Kidney capillary endothelial cell (primary cell): ENCODE data around the gene SFMBT2.
A peak's percentile ranks its signal among the peaks of the same experiment; 100 is the strongest.
"Not testable (repeated sequence)": the region's sequence is repeated elsewhere in the genome, so short reads cannot be mapped to it uniquely, and the experiment has no call there.

ENCODE experiments used
- DNase-seq: peaks from one replicate; pipeline ENCODE4 v3.0.0-alpha.2; 2018; ENCODE audit warnings: low spot score

Gene SFMBT2

DNA sequence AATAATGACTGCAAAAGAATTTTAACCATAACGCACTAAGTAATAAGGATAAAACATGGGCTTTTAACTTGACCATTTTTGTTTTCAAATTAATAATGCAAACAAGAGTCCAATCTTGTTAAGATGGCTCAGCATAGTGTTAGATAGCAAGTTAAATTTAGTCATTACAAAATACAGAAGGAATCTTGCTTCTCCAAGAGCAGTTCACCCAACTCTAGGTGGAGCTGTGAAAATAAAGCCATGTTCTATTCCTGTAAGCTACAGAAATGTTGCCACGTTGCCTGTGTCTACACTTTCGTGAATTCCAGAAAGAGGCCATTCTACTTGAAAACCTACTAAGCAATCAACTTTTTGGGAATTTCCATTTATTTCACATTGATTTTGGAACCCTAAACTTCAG is 191.9 kb downstream of the SFMBT2 start:
- no peak for DNase-seq

DNA sequence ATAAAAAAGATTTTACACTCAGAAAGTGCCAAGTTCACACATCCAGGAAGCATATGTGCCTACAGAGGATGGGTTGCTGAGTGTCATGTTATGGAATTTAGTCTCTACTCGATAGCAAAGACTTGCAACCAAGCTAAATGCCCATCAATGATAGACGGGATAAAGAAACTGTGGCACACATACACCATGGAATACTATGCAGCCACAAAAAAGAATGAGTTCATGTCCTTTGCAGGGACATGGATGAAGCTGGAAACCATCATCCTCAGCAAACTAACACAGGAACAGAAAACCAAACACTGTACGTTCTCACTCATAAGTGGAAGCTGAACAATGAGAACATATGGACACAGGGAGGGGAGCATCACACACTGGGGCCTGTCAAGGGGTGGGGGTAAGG is 198.1 kb downstream of the SFMBT2 start:
- DNase-seq: not testable (repeated sequence)

DNA sequence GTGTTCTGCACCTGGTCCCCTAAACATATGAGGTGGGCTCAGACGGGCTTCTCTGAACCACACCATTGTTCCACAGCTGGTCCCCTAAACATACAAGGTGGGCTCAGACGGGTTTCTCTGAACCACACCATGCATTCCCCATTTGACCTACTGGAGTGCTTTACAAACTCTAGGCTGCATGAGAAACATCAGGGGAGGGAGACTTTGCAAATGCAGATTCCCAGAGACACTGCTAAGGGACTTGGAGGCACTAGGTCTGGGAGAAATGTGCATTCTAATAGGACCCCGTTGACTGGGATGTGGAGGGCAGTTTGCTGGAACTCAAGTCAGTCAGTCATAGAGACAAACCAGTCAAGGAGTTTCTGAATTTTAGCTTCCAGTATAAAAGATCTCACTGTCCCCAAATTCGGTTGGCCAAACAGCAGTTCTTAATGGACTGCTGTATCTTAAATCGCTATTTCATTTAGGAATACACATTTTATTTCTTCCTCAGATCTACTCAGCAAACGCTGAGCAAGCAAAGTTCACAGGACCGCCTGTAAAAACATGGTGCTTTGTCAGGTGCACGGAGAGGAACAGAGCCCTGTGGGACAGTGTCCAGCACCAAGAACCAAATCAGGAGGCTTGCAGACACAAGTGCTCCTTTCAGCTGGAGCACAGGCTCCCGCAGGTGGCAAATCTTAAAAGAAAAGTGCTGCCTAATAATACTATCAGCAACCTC is 198.8 kb downstream of the SFMBT2 start:
- DNase-seq: no peak

DNA sequence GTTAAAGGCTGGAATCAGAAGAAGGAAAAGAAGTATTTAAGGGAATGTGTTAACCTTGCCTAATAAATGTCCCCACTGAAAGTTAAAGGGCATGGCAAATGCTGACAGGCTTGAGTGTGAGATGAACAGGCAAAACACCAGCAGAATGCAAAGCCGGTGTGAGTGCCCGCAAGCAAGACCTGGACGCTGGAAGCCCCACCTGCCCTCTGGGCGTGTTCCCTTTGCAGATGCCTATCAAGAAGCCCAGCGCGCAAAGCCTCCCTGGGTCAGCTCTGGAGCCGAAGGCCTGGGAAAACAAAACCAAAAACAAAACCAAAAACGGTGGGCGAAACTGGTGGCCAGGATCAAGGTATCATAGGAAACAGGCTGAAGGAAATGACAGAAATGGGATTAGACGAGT is 200.3 kb downstream of the SFMBT2 start:
- no peak for DNase-seq

DNA sequence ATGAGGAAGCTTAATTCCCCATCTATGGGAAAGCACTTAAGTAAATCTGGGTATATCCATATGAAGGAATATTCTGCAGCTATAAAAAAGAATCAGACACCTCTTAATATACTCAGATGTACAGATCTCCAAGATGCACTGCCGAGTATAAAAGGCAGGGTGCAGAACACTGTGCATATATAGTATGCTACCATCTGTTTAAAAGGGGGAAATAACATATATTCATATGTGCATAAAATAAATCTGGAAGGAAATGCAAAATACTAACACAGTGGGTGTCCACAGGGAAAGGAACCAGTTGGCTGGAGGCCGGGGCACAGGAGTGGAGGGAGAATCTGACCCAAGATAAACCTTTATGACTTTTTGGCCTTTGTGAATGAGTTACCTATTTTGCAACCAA is 201.4 kb downstream of the SFMBT2 start:
- no peak for DNase-seq

DNA sequence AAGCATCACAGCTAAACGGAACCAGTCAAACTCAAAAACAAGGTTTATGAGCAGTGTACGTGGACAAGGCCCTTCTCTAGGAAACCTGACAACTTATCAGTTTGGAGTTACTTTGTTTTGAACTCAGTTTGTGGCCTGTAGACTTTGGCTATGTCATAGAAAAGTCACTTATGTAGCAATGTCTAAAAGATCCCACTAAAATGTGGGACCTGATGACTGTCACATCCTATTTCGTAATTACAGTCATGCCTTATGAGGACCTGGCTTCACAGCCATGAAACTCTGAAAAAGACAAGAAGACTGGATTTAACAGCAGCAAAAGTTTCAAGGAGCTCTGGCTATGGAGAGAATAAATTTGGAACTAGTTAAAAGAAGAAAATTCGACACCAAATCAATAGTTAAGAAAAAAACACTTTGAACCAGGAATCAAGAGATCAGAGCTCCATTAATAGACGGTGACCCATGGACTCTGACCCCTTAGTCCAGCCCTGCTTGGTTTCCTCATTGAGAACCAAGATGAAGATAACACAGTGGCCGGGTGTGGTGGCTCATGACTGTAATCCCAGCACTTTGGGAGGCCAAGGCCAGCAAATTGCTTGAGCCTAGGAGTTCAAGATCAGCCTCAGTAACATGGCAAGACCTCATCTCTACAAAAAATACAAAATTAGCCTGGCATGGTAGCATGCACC is 204.3 kb downstream of the SFMBT2 start:
- no peak for DNase-seq

DNA sequence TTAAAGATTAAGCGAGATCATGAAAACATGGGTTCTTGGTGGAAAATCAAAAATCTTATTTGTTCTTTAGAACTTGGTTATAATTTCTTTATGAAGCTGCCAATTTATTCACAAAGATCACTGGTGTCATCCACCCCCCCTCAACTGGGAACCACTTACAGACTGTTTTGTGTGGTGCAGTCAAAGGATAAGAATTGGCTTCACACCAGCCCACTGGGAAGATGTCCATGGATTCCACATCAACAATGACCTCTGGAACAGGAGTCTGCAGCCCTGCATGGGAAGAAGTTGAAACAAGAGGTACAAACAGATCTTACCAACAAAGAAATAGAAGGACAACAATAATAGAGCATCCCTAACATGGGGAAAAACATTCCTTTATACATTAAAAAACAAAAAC is 205.2 kb downstream of the SFMBT2 start:
- no peak for DNase-seq

DNA sequence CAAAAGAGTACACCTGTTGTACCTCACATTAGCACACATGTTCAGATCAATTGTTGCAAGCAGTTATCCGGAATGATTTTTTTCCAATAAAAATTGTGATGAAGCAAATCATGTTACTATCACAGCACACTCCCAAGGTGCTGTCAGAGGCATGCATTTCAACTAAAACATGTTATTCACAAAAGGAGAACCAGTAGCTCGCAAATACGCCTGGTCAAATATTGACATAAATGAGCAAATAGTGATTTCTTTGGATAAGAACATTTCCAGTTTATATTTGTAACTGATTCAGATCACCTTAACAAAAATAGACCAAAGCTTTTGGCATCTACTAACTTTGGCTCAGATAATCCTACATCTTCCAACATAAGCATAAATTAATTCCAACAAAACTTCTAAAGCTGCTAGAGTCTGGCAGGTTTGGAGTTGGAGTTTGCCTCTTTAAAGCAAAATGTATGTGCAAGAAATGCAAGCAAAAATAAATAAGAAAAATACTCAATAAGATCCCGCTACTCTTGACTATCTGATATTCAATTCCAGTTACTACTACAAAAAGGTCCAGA is 208.0 kb downstream of the SFMBT2 start:
- no peak for DNase-seq

DNA sequence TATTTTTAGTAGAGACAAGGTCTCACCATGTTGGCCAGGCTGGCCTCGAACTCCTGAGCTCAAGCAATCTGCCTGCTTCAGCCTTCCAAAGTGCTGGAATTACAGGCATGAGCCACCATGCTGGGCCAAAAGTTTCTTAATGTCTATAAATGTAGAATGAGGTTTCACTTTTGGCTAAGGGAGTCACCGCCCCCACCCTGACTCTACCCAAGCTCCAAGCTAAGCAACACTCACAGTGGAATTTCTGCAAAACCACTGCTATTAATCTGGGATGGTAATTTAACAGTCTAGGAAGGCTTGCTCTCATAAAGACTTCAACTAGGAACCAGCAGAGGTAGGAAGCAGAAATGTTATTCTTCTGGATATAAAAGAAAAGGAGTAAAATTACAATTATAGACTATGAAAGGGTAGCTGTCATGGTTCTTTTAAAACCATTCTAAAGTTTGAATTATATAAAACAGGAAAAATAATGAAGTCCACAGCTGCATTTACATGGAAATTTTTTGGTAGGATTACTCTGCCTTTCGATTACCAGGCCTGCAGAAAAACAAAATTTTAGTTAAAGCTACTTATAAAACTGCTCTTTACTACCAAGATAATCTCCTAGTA is 211.6 kb downstream of the SFMBT2 start:
- DNase-seq: no peak

DNA sequence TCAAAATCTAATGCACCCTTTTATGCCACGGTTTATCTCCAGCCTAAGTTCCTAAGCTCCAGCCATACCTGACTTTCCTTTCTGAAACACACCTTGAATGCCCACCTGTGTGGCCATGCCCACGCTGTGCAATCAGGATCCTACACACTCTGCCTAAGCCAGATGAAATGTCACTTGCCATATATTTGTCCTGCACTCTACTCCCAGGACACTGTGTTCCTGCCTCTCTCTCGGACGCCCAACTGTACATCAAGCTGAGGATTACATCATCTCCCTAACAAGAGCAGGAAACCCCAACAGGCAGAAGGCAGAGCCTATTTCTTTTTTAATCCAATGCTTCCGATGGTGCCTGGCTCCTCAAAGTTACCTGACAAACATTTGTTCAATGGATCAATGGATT is 214.6 kb downstream of the SFMBT2 start:
- DNase-seq: no peak

DNA sequence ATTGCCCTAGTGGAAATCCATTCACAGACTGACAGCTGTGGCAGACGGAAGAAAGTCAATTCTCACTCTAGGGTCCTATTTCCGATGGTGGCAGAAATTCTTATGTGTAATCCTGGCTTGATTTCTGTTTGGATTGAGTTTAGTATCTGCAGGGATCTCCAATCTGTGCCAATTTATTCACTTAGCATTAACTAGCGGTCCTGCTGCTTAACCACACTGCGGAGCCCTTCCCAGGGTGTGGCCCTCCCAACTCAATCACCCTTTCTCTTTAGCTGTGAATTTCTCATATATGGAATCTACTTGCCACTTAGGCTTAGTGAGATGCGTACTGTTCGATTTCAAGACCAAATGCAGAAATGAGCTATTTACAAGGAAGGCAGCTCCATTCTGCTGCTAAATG is 215.7 kb downstream of the SFMBT2 start:
- no peak for DNase-seq

DNA sequence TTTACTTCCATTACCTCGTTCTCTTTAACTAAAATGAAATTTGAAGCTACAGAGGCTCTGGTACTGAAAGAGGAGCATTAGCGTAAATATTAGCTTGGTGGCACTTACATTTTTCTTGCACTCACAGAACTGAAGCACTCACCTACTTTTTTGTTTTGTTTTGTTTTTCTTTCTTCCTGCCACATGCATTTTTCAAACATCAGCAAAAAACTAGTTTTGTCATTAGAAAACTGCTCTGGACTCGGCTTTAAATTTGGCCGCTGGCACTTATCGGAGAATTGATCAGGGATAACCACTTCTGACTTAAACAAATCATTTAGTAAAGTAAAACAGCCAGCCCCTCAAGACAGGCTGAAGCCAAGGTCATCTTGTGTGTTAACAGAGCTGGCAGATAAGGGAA is 216.3 kb downstream of the SFMBT2 start:
- no peak for DNase-seq

DNA sequence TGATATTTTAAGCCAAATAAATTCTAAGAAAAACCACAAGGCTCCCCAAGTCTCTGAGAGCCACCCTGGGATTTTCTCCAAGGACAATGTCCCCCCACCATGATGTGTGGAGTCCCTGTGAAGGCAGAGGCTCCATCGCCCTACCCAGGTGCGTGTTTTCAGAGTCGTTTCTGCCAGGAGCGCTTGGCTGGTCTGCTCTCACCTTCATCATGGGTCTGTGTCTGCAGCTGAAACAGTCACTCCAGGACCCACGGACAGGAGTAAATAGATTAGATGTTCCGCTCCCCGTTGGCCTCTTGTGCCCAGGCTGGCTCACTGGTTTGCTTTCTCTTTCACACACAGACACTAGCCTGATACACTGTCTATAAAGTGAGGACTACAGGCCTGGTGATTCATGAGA is 217.5 kb downstream of the SFMBT2 start:
- no peak for DNase-seq

DNA sequence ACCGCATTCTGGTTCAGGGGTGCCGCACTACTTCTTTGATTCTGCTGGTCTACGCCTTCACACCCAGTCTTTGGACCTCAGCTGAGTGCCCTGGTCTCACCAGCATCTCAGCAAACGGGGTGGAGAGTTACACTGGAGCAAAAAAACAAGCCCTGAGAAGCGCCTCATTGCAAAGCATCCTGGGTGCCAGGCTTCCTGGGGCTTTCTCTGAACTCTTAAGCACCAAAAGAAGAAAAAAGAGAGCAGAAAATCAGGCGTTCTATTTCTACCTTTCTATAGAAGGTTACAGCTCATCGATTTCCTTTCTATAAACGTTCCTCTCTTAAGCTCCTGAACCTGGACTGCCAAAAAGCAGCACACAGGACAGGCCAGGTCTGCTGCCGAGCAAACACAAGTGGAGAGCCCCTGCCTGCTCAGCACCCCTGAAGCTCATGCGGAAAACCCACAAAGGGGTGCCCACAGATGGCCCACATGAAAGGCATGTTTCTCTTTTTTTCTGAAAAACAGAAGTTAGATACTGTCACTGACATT is 217.9 kb downstream of the SFMBT2 start:
- no peak for DNase-seq

DNA sequence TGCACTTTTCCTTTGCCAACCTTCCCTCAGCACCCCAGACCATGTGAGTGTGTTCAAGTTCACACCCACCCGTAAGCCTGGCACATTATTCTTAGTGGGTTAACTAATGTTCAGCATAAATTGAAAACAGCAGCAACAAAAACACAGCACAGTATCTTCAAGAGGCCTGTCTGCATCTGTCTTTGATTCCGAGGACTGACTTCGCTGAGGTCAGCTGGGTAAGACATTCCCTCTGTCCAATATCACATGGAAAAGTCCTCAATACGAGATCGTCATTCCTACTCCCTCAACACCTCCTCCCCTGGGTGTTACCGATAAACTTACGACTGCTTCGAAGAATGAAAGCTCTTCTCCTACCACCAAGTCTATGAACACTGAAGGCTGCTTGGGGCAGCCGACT is 218.8 kb downstream of the SFMBT2 start:
- DNase-seq: no peak

DNA sequence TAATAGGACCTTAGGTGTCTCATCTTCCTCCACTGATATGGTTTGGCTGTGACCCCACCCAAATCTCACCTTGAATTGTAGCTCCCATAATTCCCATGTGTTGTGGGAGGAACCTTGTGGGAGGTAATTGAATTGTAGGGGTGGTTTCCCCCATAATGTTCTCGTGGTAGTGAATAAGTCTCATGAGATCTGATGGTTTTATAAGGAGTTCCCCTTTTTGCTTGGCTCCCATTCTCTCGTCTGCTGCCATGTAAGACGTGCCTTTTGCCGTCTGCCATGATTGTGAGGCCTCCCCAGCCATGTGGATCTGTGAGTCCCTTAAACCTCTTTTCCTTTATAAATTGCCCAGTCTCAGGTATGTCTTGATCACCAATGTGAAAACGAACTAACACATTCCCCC is 220.1 kb downstream of the SFMBT2 start:
- DNase-seq: not testable (repeated sequence)

DNA sequence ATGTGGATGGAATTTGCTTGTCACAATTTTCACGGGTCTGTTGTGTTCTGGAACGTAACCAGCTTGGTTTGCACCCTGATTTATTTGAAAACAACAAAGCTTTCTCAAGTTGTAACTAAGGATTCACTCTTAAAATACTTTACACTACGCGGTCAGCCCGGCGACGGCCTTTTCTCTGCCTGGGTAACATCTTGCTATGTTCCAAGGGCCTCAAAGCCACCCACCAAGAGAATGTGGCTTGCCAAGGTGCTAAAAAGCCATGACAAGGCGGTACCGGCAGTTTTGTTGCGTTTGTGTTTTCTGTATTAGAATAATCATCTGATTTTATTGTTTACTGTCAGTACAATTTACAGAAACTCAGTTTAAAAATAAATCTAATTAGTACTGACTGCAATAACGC is 220.9 kb downstream of the SFMBT2 start:
- DNase-seq: no peak

DNA sequence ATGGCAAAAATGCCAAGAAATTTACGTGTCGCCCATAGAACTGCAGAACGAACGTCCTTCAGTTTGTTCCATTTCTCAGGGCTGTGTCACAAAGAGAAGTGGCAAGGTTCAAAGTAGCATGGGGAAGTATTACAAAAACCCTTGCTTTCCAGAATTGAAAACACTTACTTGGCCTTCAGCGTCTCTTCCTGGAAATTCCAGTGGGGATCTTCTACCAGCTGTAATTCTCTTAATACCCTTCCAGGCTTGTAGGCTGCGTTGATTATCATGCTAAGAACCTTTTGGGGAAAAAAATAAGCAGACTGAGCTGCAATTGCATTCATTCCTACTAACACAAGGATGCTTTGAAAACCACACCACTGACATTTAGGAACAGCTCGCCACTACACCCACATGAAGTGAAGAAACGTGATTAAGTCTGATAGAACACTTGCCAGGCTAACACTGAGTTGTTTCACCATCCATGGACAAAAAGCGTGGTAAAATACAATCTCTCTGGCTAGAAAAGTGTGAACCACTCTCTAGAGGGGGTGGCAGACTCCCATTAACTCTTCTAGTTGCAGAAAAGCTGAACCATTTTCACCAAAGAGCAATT is 222.3 kb downstream of the SFMBT2 start:
- DNase-seq: no peak

DNA sequence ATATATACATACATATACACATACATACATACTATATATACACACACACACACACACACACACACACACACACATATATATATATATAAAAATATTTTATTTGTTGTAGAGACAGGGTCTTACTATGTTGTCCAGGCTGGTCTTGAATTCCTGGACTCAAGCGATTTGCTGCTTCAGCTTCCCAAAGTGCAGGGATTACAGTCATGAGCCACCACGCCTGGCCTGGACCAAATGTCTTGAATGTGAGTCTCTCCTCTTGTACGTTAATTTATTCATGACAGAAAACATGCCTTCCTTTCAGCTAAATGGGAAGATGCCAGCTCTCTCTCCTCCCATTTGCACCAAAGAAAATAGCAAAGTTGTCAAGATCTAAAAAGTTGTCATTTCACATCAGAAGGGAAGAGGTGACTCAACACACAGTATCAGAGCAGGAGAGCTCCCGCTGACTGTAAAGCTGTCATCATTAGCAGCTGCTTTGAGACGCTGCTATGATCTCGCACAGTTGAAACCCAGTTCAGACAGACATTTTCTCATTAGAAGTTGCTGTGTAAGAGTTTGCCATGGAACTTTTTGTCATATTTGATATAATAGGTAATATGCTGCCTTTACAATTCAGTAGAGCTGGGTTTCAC is 224.3 kb downstream of the SFMBT2 start:
- DNase-seq: peak; percentile 4

DNA sequence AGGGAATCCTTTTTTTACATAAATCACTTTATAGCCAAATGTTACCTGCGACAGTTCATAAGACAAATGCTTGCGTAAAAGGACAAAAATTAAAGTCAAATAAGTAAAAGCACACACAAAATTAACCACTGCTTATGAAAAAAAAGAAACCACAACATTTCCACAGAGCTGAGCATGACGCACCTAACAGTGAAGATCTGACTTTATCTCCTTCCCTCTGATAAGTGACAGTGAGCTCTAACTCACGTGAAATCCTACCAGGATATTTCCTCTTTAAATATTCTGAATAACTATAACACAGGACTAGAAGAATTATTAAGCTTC is 225.5 kb downstream of the SFMBT2 start:
- DNase-seq: no peak

DNA sequence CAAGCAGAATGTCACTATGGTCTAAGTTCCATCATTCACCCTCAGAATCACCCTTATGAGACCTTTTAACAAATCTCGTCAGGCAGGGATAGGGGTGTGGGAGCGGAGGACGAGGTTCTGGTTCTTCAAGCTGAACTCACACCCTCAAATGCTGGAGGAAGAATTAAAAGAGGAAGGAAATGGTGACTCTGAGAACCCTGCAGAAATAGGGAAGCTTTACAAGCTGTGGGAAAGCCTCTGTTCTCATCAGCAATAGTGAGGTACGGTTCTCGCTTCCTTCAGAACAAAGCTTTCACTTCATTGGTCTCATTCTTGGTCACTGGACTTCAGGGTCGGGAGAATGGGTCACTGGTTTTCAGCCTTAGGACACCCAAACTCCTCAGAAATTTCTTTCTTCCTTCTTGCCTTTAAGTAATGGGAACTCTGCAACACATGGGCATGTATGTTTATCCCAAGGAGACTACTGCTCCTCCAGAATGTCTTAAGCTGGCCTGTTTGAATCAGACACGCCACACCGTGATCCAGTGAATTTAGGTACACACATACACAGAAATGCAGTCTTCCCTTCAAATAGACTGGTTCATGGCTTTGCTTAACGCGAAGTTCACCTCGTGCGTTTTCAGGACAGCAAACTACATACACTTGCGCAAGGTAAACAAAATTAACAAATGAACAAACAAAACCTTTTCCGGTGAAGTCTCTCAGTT is 226.0 kb downstream of the SFMBT2 start:
- no peak for DNase-seq

DNA sequence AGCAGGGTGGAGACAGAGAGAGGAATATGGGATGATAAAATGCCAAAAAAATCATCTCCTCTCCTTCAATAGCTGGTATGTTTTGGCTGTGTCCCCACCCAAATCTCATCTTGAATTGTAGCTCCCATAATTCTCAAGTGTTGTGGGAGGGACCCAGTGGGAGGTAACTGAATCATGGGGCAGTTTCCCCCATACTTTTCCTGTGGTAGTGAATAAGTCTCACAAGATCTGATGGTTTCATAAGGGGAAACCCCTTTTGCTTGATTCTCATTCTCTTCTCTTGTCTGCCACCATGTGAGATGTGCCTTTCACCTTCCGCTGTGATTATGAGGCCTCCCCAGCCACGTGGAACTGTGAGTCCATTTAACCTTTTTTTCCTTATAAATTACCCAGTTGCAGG is 226.7 kb downstream of the SFMBT2 start:
- not testable (repeated sequence) for DNase-seq
